ENCODE measurements around the gene GPX5.
A peak's percentile ranks its signal among the peaks of the same experiment; 100 is the strongest.
"Not testable (repeated sequence)": the region's sequence is repeated elsewhere in the genome, so short reads cannot be mapped to it uniquely, and the experiment has no call there.

Gene GPX5

DNA sequence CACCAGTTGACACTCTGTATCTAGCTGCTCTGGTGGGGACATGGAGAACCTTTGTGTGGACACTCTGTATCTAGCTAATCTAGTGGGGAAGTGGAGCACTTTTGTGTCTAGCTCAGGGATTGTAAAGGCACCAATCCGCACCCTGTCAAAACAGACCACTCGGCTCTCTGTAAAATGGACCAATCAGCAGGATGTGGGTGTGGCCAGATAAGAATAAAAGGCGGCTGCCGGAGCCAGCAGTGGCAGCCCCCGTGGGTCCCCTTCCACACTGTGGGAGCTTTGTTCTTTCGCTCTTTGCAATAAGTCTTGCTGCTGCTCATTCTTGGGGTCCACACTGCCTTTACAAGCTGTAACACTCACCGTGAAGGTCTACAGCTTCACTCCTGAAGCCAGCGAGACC, 13.3 kb upstream of the GPX5 start:
- not testable (repeated sequence) for DNase-seq (ENCODE audit: low read depth in 2 of 2)

- no peak for DNase-seq (ENCODE audit: low read depth in 2 of 2)
Observed at GRCh38 chr6:28515676-28516075, 10.0 kb upstream of the GPX5 start, which contains the start of gene GPX6. Gene GPX6 (minus strand): TSS chr6:28515793. CDS start chr6:28515743, 50 bp downstream.

GRCh38 chr6:28517964-28518363, 7.7 kb upstream of the GPX5 start:
- DNase-seq (ENCODE audit: low read depth in 2 of 2): no peak

- no peak for DNase-seq (ENCODE audit: low read depth in 2 of 2)
Observed at GRCh38 chr6:28522594-28523240, 3.0 kb upstream of the GPX5 start.

DNA sequence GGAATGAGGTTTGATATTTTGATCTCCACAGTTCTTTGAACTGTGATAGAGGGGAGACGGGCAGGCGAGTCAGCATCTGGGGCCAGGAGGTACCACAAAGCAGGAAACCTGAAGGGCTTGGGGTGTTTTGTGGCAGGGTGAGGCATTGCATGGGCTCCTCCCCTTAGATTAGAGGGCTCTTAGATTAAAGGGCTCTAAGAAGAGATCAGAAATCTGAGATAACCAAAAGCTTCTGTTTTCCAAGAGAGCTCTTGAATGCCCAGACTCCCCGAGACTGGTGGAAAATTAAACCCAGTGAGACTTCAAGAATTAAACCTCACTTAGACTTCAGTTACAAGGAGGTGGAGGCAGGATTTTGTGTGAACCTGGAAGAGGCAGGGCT, 2.4 kb upstream of the GPX5 start:
- DNase-seq (ENCODE audit: low read depth in 2 of 2): no peak

DNA sequence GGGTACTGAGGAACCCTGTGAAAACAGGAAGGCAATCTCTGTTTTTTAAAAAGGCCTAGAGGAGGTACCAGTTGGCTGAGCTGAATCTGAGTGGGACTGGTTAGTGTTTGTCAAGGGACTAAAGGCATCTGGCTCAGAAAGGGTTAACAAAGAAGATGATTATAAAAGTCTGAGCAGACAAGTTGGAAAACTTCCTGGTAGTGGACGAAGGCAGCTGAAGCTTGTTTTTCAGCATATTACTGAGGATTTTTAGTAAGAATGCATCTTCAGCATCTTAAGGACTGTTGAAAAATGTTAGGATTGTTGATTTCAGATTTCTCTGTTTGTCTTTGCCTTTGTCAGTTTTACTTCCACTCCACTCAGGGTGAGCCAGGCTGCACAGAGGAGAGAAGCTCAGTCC, 5.1 kb downstream of the GPX5 start:
- DNase-seq (ENCODE audit: low read depth in 2 of 2): no peak

DNA sequence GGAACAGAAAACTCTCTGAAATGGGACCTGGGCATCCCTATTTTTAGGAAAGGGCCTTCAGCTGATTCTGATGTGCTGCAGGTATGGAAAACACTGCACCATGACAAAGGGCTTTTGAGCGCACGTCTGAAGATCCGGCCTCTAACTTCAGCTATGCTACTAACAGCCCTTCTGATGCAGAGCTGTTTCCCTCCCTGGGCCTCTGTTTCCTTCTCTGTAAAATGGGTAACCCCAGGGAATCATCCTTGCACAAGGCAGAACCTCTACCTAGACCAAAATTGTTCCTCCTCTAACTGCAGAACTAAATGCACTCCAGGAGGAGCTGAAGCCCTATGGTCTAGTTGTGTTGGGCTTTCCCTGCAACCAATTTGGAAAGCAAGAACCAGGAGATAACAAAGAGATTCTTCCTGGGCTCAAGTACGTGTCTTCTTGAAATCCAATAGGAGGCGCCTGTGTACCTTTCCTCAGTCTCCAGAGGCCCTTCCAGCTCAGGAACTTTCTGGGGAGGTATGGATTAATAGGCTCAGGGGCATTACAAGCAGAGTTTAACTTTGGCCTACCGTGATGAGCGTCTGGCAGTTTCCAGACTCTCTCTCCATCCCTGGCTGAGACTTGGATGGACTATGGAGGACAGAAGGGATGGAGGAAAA, 5.9 kb downstream of the GPX5 start:
- no peak for DNase-seq (ENCODE audit: low read depth in 2 of 2)

- no peak for DNase-seq (ENCODE audit: low read depth in 2 of 2)
Observed at GRCh38 chr6:28534306-28534705, 8.6 kb downstream of the GPX5 start.

DNA sequence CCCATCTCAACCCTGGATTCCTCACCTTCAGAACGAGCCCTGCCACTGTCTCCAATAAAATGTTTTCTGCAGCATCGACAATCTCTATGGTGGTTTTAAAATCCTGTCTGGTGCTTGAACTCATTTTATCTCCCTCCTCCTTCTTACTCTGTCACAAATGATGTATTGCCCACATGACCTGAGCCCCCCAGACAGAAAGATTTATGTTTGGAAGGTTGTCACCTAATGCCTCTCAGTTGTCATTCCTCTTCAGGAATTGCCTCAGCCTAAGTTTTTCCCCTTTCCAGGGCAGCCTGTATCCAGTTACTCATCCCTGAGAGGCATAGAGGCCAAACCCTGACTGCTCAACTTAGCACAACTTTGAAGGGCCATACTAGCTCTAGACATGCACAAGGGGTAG, 9.2 kb downstream of the GPX5 start:
- no peak for DNase-seq (ENCODE audit: low read depth in 2 of 2)

DNA sequence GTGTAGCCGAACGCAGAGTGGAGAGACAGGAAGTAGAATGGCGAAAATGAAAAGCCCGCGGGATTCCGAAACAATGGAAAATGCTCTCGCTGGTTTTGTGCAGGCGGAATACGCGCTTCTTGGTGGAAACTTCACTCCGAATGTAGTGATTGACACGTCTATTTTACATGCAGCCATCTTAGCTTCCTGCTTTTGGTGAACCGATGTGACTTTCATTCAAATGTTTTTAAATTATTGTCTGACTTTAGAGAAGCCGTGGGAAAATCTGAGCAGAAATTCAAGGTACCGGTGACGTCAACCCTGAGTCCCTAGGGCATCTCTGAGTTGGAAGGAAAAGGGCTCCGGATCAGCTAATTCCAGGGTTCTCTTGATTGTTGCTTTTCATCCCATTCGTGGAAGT, 11.4 kb downstream of the GPX5 start:
- no peak for DNase-seq (ENCODE audit: low read depth in 2 of 2)

DNA sequence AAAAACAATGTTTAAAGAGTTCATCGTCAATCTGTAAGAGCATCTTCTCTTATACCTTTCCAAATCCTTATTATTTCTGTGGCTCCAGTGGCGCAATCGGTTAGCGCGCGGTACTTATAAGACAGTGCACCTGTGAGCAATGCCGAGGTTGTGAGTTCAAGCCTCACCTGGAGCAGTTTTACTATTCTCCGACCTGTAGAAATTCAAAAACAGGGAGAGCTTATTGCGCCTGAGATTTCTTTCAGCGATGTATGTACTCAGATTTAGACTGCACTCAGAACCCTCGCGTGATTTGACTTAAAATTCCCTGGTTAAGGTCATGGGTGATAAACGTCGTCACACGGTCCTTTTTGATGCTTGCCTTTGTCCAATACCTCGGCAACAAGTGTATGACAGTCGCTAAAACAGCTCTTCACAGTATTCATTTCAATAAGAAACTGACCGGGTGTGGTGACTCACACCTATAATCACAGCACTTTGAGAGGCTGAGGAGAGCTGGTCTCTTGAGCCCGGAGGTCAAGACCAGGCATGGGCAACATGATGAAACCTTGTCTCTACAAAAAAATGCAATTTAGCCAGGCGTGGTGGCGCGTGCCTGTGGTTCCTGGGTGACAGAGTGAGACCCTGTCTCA, 11.9 kb downstream of the GPX5 start:
- DNase-seq (ENCODE audit: low read depth in 2 of 2): no peak

DNA sequence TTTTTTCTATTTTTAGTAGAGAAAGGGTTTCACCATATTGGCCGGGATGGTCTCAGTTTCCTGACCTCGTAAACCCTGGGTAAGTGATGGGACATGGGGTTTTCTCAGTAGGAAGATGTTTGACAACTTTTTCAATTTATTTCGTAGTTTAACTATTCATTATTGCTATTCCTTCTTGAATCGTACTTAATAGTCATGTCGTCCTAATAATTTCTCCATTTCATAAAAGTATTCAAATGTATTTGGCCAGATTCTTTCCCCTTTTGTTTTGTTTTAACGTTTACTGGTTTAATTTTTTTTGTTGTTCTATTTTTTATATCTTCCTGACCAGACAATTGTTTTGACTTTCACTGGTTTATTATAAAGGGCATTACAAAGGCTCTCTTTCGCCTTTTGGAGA, 16.3 kb downstream of the GPX5 start:
- DNase-seq (ENCODE audit: low read depth in 2 of 2): no peak

- DNase-seq (ENCODE audit: low read depth in 2 of 2): peak in 1 of 2 donors; percentile 24
Observed at GRCh38 chr6:28542440-28543296, 17.0 kb downstream of the GPX5 start.

DNA sequence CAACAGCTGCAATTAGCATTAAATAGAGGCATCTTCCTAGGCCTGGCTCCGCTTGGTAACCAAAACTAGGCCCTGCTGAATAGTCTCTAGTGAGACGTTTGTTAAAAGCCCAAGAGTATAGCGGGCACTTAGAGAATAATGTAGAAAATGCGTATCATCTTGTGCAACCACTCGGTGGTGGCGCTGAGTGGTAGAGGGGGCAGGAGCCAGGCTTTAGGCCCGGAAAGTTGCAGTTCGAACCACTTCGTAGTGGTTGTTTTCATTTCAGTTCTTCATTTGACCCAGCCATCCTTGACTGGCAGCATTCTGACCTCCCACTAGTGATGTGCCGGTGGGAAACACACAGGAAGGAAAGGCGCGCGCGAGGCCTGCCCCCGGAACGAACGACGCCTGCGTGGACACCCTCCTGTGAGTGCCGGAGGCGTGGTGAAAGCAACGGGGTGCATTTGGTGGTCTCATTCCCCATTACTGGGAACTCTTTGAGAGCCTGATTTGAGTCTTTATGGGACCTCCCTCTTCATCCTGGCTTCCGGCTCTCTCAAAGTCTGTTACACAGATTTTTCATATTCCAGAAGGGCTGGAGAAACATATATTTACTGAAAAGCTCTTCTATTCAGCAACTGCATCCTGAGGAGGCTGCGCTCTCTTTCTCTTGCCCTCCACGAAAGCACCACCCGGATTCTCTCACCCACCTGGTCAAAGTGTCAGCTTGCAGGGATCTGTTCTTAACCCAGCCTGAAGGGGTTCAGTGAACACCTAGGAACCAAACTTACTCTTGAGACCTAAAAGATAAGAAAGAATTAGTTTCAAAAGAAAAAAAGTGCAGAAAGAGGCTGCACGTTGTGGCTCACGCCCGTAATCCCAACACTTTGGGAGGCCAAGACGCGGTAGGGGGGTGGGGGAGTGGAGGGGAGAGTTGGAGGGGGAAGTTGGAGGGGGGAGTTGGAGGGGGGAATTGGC, 18.2 kb downstream of the GPX5 start:
- DNase-seq (ENCODE audit: low read depth in 2 of 2): no peak

GRCh38 chr6:28545955-28546354, 20.3 kb downstream of the GPX5 start:
- DNase-seq (ENCODE audit: low read depth in 2 of 2): no peak

- DNase-seq (ENCODE audit: low read depth in 2 of 2): not testable (repeated sequence)
Observed at GRCh38 chr6:28547003-28547402, 21.3 kb downstream of the GPX5 start.

DNA sequence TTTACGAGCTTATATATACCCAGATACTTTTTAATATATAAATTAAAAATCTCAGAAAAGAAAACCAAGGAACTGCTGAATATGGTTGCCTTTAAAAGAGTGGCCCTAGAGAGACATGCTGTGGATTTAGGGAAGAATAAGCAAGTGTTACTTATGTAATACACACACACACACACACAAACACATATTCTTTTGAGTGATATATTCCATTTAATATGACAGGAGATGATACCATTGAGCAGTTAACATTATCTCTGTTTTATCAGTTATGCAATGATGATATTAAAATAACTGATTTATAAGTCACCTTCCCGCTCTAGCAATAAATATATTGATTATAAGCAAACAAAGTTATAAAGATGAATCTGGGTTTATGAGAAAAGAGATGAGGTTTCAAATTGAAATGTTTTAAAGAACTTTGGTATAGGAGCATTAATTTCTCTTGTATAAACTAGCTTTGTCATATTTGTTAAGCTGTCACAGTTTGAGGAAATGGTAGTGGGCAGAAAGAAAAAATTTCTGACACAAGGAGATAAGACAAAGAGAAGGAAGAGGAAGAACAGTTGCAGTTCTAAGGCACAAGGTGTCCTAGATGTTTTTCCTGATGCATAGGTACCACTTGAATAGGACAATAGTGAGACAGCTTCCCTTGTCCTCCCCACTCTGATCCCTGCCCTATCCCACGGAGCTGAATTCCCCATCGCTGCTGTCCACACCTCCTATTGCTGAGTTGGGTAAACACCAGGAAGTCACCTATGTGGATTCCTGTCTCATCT, 26.4 kb downstream of the GPX5 start:
- DNase-seq (ENCODE audit: low read depth in 2 of 2): no peak

- DNase-seq (ENCODE audit: low read depth in 2 of 2): no peak
Observed at GRCh38 chr6:28553384-28553985, 27.8 kb downstream of the GPX5 start.

GRCh38 chr6:28553986-28554881, 28.6 kb downstream of the GPX5 start:
- DNase-seq (ENCODE audit: low read depth in 2 of 2): no peak
